NCI-H1436 (cell line): Measurements from ENCODE around the gene RHPN2.
"Not testable (repeated sequence)": the region's sequence is repeated elsewhere in the genome, so short reads cannot be mapped to it uniquely, and the experiment has no call there.

Source experiments
- DNase-seq: peaks from one replicate; lab custom pipeline; 2025; lab: John Stamatoyannopoulos, UW

RHPN2 gene

GRCh38 chr19:32971715-32972540, 92.8 kb downstream of the RHPN2 start, which contains the start of the genes CEP89 and FAAP24:
TSS of gene CEP89 (minus strand) at chr19:32971958. CDS start at chr19:32971874, 84 bp downstream.
TSS of gene FAAP24 (plus strand) at chr19:32972242. CDS start at chr19:32973197, 955 bp downstream.
- DNase-seq = peak; percentile 98

GRCh38 chr19:32971012-32971595, 93.6 kb downstream of the RHPN2 start:
- no peak for DNase-seq

- no peak for DNase-seq
Observed at GRCh38 chr19:32969549-32969948, 95.1 kb downstream of the RHPN2 start.

GRCh38 chr19:32966750-32967149, 97.9 kb downstream of the RHPN2 start:
- DNase-seq = no peak

GRCh38 chr19:32945260-32945659, 119.4 kb downstream of the RHPN2 start:
- no peak for DNase-seq

GRCh38 chr19:32941273-32941672, 123.4 kb downstream of the RHPN2 start:
- DNase-seq = not testable (repeated sequence)

GRCh38 chr19:32936065-32936464, 128.6 kb downstream of the RHPN2 start:
- no peak for DNase-seq

GRCh38 chr19:32935629-32936028, 129.1 kb downstream of the RHPN2 start:
- DNase-seq = no peak

- no peak for DNase-seq
Observed at GRCh38 chr19:32933571-32933970, 131.1 kb downstream of the RHPN2 start.

GRCh38 chr19:32930567-32930966, 134.1 kb downstream of the RHPN2 start:
- no peak for DNase-seq

- no peak for DNase-seq
Observed at GRCh38 chr19:32928806-32929205, 135.9 kb downstream of the RHPN2 start.
